GM19043 (cell line): ENCODE measurements around the gene DSC1.

Source experiments
- ATAC-seq: cut with Tn5 transposase; IDR thresholded peaks from one replicate; pipeline ENCODE4 v1.9.1; 2021; ENCODE audit warnings: low read depth; ENCODE audit not compliant: unreplicated experiment

The DSC1 gene

GRCh38 chr18:31105733-31106132 lies 56.9 kb downstream of the DSC1 start:
- ATAC-seq: no peak

- ATAC-seq: no peak
Measured at GRCh38 chr18:31104444-31104843, 58.2 kb downstream of the DSC1 start.

GRCh38 chr18:31103423-31103822 lies 59.2 kb downstream of the DSC1 start:
- ATAC-seq: no peak

- ATAC-seq: no peak
Measured at GRCh38 chr18:31102941-31103340, 59.7 kb downstream of the DSC1 start.

GRCh38 chr18:31102025-31102684 lies 60.5 kb downstream of the DSC1 start, which contains the start of gene DSC2:
Gene DSC2, minus strand, starts transcription at chr18:31102421. Its CDS starts 450 bp downstream, at chr18:31101971.
- no peak for ATAC-seq

- ATAC-seq: no peak
Measured at GRCh38 chr18:31101183-31102024, 61.3 kb downstream of the DSC1 start.

GRCh38 chr18:31100436-31101182 lies 62.0 kb downstream of the DSC1 start:
- ATAC-seq: no peak

GRCh38 chr18:31099450-31100230 lies 63.0 kb downstream of the DSC1 start:
- no peak for ATAC-seq

GRCh38 chr18:31098878-31099277 lies 63.8 kb downstream of the DSC1 start:
- no peak for ATAC-seq

- no peak for ATAC-seq
Measured at GRCh38 chr18:31097666-31098065, 65.0 kb downstream of the DSC1 start.

GRCh38 chr18:31093880-31094279 lies 68.8 kb downstream of the DSC1 start:
- no peak for ATAC-seq

- no peak for ATAC-seq
Measured at GRCh38 chr18:31093294-31093693, 69.4 kb downstream of the DSC1 start.

GRCh38 chr18:31091350-31091749 lies 71.3 kb downstream of the DSC1 start:
- ATAC-seq: no peak

- ATAC-seq: no peak
Measured at GRCh38 chr18:31088532-31088931, 74.1 kb downstream of the DSC1 start.

GRCh38 chr18:31079973-31080372 lies 82.7 kb downstream of the DSC1 start:
- ATAC-seq: no peak
